IMR-90 (cell line): ENCODE measurements around the gene DUSP22.

Experiments used
- BHLHE40 ChIP-seq: fragments of 150-350 bp; IDR thresholded peaks from 2 replicates; pipeline ENCODE4 v1.6.1; 2016; ENCODE audit warnings: mild to moderate bottlenecking, low read depth, low read length
- CEBPB ChIP-seq: IDR thresholded peaks from 2 replicates; pipeline ENCODE4 v1.6.1; 2012; ENCODE audit warnings: low read depth, low read length, improper control_type of control experiment
- CTCF ChIP-seq: conservative IDR thresholded peaks from 2 replicates; pipeline ENCODE4 v1.5.1; 2012; ENCODE audit warnings: mild to moderate bottlenecking, low read depth, low read length, improper control_type of control experiment
- NFE2L2 ChIP-seq: fragments of 150-350 bp; IDR thresholded peaks from 2 replicates; pipeline ENCODE4 v1.6.1; 2016; ENCODE audit warnings: low read depth, mild to moderate bottlenecking, low read length
- POLR2A ChIP-seq: IDR thresholded peaks from 2 replicates; pipeline ENCODE4 v1.6.1; 2012; ENCODE audit warnings: mild to moderate bottlenecking, low read depth, low read length
- RAD21 ChIP-seq: IDR thresholded peaks from 2 replicates; pipeline ENCODE4 v1.6.1; 2012; ENCODE audit warnings: low read length, improper control_type of control experiment
- RCOR1 ChIP-seq: IDR thresholded peaks from 2 replicates; pipeline ENCODE4 v1.6.1; 2012; ENCODE audit warnings: mild to moderate bottlenecking, low read length, improper control_type of control experiment; ENCODE audit not compliant: insufficient replicate concordance
- RFX5 ChIP-seq: IDR thresholded peaks from 2 replicates; pipeline ENCODE4 v1.8.0; 2012; ENCODE audit warnings: low read depth, mild to moderate bottlenecking, low read length, moderate library complexity
- SMC3 ChIP-seq: fragments of 150-350 bp; IDR thresholded peaks from 2 replicates; pipeline ENCODE4 v1.6.1; 2016; ENCODE audit warnings: low read depth, mild to moderate bottlenecking, antibody characterized with exemption, low read length, moderate library complexity
- TF ChIP-seq, protein P1 (sequence below): fragments of 150-350 bp; IDR thresholded peaks from 2 replicates; pipeline ENCODE4 v1.6.1; 2017; ENCODE audit warnings: mild to moderate bottlenecking, antibody characterized with exemption, low read length, low read depth

DNA sequence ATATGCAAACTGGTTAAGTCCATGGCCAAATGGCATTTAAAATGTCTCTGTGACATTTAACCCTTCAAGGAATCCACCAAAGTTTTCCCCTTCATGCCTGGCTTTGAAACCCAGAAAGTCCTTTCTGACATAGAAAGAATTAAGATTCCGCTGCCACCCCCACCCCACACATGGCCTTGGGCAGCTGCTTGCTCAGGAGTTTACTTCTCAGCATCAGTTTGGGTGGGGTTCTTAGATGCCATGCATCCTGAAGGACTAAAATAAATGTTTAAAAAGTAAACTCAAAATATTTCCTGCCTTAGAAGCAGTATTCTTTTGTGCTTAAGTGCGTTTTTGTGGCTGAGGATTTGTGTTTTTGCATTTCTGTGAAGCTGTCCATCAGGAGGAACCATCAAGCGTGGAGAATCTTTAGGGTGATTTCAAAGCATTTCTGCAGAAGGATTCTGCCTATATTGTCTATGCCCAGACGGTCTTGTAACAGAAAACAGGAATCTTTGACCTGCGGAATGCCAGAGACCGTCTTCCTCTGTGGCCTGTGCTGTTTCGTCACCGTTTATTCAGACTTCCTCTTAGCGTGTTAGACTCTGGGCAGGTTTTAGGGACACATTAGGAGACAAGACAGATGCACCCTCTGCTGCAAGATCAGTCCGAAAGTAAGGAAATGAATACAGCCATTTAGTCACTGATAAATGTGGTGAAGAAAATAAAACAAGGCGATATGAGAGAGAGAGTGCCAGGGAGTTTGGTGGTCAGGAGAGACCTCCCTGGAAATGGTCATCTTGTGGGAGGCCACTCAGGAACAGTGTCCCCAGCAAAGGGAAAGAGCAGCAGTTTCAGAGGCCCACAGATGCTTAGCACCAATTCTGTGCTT is 6.2 kb downstream of the DUSP22 start:
- TF ChIP-seq CTCF (no peak), RAD21 (no peak), SMC3 (no peak), POLR2A (no peak), BHLHE40 (no peak), RFX5 (no peak), NFE2L2 (no peak), RCOR1 (no peak), CEBPB (no peak)
- TF ChIP-seq, protein P1, sequence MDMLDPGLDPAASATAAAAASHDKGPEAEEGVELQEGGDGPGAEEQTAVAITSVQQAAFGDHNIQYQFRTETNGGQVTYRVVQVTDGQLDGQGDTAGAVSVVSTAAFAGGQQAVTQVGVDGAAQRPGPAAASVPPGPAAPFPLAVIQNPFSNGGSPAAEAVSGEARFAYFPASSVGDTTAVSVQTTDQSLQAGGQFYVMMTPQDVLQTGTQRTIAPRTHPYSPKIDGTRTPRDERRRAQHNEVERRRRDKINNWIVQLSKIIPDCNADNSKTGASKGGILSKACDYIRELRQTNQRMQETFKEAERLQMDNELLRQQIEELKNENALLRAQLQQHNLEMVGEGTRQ, result no peak
